Effector memory CD8-positive, alpha-beta T cell (primary cell): Measurements from ENCODE around the gene MMP25.
"Not testable (repeated sequence)": the region's sequence is repeated elsewhere in the genome, so short reads cannot be mapped to it uniquely, and the experiment has no call there.

Experiments used
- ATAC-seq: fragments of 150-1000 bp; cut with Tn5 transposase; replicated peaks from 2 replicates; pipeline ENCODE4 v1.10.0; 2021; ENCODE audit warnings: mild to moderate bottlenecking, moderate library complexity
- DNase-seq, 3 experiments: peaks; one replicate each; pipeline ENCODE4 v3.0.0; 2021
- H3K27ac Mint-ChIP-seq, 2 donors: one replicate each; pipeline ENCODE4 v1.8.0; 2022; ENCODE audit warnings: mild to moderate bottlenecking in 2 of 2, mixed read lengths in 2 of 2, moderate library complexity in 2 of 2
- H3K27me3 Mint-ChIP-seq, 2 donors: one replicate each; pipeline ENCODE4 v1.8.0; 2022; ENCODE audit warnings: mixed read lengths in 2 of 2
- H3K36me3 Mint-ChIP-seq: one replicate; pipeline ENCODE4 v1.8.0; 2022; ENCODE audit warnings: mild to moderate bottlenecking, moderate library complexity, mixed read lengths; ENCODE audit not compliant: insufficient read depth
- H3K4me1 Mint-ChIP-seq, 2 donors: one replicate each; pipeline ENCODE4 v1.8.0; 2022; ENCODE audit warnings: low read depth in 2 of 2, mixed read lengths in 2 of 2
- H3K4me3 Mint-ChIP-seq, 2 donors: one replicate each; pipeline ENCODE4 v1.8.0; 2022; ENCODE audit warnings: mild to moderate bottlenecking in 2 of 2, mixed read lengths in 2 of 2, moderate library complexity in 2 of 2
- H3K9me3 Mint-ChIP-seq, 2 donors: one replicate each; pipeline ENCODE4 v1.8.0; 2022; ENCODE audit warnings: mixed read lengths in 2 of 2

Gene MMP25

DNA sequence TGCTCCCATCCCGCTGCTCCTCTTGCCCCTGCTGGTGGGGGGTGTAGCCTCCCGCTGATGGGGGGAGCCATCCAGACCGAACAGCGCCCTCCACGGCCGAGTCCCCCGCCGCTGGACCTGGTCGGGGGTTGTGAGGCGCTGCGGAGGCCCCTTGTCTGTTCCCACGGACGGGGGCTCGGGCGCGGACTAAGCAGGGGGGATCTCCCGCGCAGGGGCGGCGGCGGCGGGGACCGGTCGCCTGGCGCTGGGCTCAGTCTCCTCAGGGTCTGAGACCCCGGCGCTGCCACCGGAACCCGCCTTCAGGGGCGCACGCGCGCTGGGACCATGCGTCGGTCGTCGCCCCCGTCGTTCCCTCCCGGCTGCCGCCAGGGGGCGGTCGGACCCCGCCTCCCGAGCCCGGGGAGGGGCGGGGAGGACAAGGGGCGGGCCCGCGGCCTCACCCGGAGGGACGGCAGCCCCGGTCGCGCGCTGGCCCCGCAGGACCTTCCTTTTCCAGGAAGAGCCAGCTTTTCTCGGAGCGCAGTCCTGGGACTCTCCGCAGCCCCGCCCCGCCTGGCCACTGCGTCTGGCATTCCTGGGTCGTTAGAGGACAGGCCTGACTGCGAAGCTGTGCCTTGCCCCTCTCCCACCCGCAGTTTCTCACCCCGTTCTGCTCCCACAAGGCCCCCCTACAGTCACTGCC is 12.8 kb downstream of the MMP25 start:
- Mint-ChIP-seq H3K36me3 (peaks cover 14% of the 10 kb centered on the region), H3K27me3 (no peaks in the 10 kb centered on the region), H3K4me3 (peak overlapping the region; percentile 91 to 92), H3K4me1 (peaks cover 52% of the 10 kb centered on the region in 2 donors), H3K9me3 (no peaks in the 10 kb centered on the region), H3K27ac (peak overlapping the region; percentile 94 to 96)
- ATAC-seq (peak; percentile 85), DNase-seq (peak; percentile 82 to 90 (median 89))

DNA sequence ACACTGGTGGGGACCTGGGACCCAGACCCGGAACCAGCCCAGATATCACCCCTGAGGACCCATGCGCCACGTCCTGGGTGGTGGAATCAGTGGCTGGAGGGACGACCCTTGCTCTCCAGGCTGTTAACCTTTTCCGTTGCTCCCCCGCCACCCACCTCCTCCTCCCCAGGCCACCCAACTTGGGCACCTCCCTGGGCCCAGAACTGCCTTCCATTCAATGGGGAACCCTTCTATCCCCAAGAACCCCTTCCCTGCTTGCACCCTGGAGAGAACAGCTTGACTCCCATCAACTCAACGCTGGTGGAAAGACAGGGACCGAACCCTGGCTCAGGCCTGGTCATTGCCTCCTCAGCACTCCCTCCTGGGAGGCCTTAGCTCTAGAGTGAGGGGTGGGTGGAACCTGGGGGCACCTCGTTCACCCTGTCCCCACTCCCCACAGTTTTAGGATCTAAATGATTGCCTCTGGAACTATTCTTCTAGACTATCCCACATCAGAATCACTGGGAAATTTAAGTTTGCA is 13.4 kb downstream of the MMP25 start:
- ATAC-seq (no peak), DNase-seq (no peak)
- H3K9me3 Mint-ChIP-seq: no peaks in the 10 kb centered on the region
- no peaks in the 10 kb centered on the region for H3K27me3 Mint-ChIP-seq
- peak overlapping the region; percentile 94 to 96 for H3K27ac Mint-ChIP-seq
- peaks cover 51 to 53% of the 10 kb centered on the region in 2 donors for H3K4me1 Mint-ChIP-seq
- H3K4me3 Mint-ChIP-seq: peak overlapping the region; percentile 91 to 92
- peaks cover 12% of the 10 kb centered on the region for H3K36me3 Mint-ChIP-seq

DNA sequence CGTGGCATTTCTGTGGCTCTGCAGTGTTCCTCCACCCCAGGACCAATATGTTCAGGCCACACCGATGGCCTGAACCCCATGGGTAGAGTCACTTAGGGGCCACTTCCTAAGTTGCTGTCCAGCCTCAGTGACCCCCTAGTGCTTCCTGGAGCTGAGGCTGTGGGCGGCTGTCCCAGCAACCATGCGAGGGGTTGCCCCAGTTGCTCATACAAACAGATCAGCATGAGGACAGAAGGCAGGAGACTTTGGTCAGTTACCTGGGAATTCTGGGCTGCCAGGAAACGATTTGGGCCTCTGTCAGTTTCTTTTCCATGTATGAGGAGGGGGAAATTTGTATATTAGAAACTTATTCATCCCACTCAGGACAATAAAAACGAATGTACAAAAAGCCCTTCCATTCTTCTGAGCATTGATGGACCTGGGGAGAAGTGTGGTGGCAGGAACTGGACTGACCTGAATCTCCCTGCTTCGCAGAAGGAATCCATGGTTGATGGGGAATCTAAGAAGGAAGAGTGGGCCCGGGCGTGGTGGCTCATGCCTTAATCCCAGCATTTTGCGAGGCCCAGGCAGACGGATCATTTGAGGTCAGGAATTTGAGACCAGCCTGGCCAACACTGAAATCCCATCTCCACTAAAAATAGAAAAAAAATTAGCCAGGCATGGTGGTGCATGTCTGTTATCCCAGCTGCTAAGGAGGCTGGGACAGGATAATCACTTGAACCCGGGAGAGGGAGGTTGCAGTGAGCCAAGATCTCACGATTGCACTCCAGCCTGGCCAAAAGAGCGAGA is 14.2 kb downstream of the MMP25 start:
- Mint-ChIP-seq H3K4me1 (peaks cover 47 to 49% of the 10 kb centered on the region in 2 donors), H3K4me3 (peak overlapping the region; percentile 91 to 92), H3K27me3 (no peaks in the 10 kb centered on the region), H3K27ac (peak overlapping the region; percentile 94 to 96), H3K36me3 (peaks cover 18% of the 10 kb centered on the region), H3K9me3 (no peaks in the 10 kb centered on the region)
- ATAC-seq: no peak
- DNase-seq: no peak

DNA sequence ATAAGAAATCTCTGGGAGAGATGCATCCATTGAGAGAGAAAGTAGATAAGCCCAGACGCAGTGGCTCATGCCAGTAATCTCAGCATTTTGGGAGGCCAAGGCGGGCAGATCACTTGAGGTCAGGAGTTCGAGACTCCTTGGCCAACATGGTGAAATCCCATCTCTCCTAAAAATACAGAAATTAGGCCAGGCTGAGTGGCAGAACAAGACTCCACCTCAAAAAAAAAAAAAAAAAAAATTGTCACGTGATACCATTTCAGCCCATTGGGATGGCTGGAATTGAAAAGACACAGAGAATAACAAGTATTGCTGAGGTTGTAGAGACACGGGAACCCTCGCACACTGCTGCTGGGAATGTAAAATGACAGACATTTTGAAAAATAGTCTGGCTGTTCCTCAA is 16.2 kb downstream of the MMP25 start:
- ATAC-seq (no peak), DNase-seq (no peak)
- Mint-ChIP-seq H3K27me3 (no peaks in the 10 kb centered on the region), H3K27ac (peak overlapping the region; percentile 98 to 99), H3K9me3 (no peaks in the 10 kb centered on the region), H3K4me3 (no peak overlapping the region), H3K36me3 (peaks cover 32% of the 10 kb centered on the region), H3K4me1 (peaks cover 36 to 40% of the 10 kb centered on the region in 2 donors)

DNA sequence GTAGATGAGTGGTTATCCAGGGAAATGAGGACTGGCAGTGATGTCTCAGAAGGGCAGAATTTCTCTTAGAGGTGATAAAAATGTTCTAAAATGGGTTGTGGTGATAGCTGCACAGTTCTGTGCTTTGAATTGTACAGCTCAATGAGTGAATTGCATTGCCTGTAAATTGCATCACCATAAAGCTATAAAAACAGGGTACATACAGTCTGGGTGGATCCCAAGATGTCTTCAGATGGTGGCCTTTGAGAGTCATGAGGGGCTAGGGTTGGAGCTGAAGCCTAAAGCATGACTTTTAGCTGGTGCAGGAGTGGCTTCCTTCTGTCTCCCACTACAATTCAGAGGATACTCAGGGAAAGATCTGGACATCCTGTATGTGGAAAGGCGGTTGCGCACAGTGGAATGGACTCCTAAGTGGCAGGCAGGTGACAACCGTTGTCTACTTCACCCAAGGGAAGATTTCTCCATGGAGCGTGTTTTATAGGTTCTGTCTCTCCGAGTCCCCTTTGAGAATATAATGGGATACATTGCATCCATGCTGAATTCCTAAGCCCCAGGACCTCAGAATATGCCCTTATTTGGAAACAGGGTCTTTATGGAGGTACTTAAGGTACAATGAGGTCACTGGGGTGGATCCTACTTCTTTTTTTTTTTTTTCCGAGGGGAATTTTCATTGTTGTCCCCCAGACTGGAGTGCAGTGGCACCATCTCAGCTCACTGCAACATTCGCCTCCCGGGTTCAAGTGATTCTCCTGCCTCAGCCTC is 17.4 kb downstream of the MMP25 start:
- Mint-ChIP-seq H3K9me3 (no peaks in the 10 kb centered on the region), H3K27ac (peak overlapping the region; percentile 98 to 99), H3K4me3 (peak overlapping the region; percentile 100), H3K27me3 (no peaks in the 10 kb centered on the region), H3K36me3 (peaks cover 41% of the 10 kb centered on the region), H3K4me1 (peaks cover 45 to 51% of the 10 kb centered on the region in 2 donors)
- no peak for ATAC-seq
- no peak for DNase-seq

DNA sequence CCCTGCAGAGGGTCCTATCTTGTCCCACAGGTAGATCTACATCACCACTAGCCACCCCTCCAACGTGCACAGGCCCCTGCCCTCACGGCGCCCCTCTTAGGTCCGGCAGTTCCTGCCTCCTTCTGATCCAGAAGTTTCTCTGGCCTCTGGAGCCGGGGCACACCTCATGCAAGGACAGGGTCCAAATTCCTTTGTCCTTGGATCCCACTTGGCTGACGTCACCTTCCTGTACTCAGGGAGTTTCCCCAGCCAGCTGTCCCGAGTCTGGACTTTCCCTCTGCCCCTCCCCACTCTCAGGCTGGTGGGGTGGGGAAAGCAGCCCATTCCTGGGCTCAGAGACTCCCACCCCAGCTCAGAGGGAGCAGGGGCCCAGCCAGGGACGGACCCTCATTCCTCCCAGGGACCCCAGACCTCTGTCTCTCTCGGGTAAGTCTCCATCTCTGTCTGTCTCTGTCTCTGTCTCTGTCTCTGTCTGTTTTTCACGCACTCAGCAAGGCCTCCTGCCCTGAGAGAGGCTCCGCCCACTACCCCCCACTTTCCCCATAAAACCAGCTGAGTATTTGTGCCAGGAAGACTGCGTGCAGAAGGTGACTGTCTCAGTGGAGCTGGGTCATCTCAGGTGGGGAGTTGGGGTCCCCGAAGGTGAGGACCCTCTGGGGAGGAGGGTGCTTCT is 18.8 kb downstream of the MMP25 start, which contains the start of gene IL32:
Gene IL32, plus strand, starts transcription at position 572 of the 673 bp plus-strand sequence. CDS start 172 bp downstream, outside the sequence.
- peaks cover 49 to 58% of the 10 kb centered on the region in 2 donors for H3K4me1 Mint-ChIP-seq
- no peaks in the 10 kb centered on the region for H3K9me3 Mint-ChIP-seq
- peak within 1 kb of the TSS; percentile 98 to 99 for H3K27ac Mint-ChIP-seq

DNA sequence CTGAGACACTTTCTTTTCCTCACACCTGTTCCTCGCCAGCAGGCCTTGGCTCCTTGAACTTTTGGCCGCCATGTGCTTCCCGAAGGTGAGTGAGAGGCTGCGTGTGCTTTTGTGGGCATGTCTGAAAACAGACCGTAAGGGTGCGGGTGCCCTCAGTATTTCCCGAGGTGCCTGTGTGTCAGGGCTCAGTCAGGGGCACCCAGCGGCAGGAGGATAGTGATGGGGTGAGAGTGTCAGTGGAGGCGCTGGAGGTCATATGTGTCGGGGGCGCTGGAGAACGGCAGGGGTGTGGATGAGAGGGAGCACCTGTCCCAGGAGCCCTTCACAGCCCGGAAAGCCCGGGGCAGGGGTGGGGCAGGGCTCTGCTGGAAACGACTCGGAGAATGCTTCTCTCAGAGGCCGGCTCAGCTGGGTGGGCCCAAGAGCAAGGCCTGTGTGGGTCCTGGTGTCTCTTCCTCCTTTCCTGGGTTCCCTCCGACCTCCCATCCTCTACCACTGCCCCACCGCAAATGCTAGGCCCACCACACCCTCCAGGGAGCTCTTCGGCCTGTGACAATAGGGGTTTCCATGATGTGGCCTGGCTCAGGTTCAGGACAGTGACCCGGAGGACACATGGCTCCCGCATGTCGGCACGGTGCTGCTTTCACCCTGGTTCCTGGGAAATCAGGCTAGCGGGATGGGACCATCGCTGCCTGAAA is 19.5 kb downstream of the MMP25 start:
- H3K36me3 Mint-ChIP-seq: peaks cover 56% of the 10 kb centered on the region
- no peak for DNase-seq

More for the DNA sequence above, 18.8 kb downstream of the MMP25 start, which contains the start of gene IL32:
- Mint-ChIP-seq H3K4me3 (peak within 1 kb of the TSS; percentile 100), H3K36me3 (peaks cover 50% of the 10 kb centered on the region), H3K27me3 (no peaks in the 10 kb centered on the region)
- DNase-seq (peak; percentile 50 to 57 (median 51)), ATAC-seq (peak; percentile 65)

DNA sequence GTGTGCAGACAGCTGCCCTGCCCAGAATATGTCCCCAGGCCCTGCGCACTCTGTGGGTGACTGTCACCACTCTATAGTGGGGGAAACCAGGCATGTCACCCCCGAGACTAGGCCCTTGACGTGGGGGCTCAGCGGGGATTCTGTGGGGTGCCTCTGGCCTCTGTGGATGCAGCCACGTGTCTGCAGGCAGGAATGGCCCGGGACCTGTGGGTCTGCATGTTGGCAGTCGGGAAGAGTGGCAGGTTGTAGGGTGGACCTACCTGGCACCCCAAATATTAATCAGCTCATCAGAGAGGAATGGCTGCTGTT is 20.0 kb downstream of the MMP25 start:
- peaks cover 56 to 62% of the 10 kb centered on the region in 2 donors for H3K4me1 Mint-ChIP-seq
- peak overlapping the region; percentile 98 to 99 for H3K27ac Mint-ChIP-seq
- peaks cover 60% of the 10 kb centered on the region for H3K36me3 Mint-ChIP-seq
- no peaks in the 10 kb centered on the region for H3K9me3 Mint-ChIP-seq
- no peaks in the 10 kb centered on the region for H3K27me3 Mint-ChIP-seq
- peak overlapping the region; percentile 100 for H3K4me3 Mint-ChIP-seq
- DNase-seq (no peak), ATAC-seq (no peak)

More for the DNA sequence above, 19.5 kb downstream of the MMP25 start:
- Mint-ChIP-seq H3K4me1 (peaks cover 51 to 57% of the 10 kb centered on the region in 2 donors), H3K27me3 (no peaks in the 10 kb centered on the region), H3K27ac (peak overlapping the region; percentile 98 to 99), H3K9me3 (no peaks in the 10 kb centered on the region), H3K4me3 (peak overlapping the region; percentile 100)
- ATAC-seq: peak; percentile 38

DNA sequence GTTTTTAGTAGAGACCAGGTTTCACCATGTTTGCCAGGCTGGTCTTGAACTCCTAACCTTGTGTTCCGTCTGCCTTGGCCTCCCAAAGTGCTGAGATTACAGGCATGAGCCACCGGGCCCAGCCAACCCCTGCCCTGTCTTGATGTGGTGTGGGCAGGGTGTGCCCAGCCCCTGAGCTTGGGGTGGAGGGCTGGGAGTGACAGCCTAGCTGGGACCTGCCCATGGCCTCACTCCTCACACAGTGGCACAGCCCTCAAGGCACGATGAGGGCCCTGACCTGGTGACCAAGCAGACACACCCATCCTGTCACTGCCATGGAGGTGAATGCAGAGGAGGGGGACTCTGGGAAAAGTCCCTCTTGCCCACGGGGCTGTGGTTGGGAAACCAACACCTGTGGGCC is 22.1 kb downstream of the MMP25 start:
- Mint-ChIP-seq H3K27me3 (no peaks in the 10 kb centered on the region), H3K4me1 (peaks cover 65 to 71% of the 10 kb centered on the region in 2 donors), H3K27ac (peak overlapping the region; percentile 98 to 99), H3K9me3 (no peaks in the 10 kb centered on the region), H3K36me3 (peaks cover 68% of the 10 kb centered on the region), H3K4me3 (peak overlapping the region; percentile 100)
- ATAC-seq: no peak
- DNase-seq: no peak

DNA sequence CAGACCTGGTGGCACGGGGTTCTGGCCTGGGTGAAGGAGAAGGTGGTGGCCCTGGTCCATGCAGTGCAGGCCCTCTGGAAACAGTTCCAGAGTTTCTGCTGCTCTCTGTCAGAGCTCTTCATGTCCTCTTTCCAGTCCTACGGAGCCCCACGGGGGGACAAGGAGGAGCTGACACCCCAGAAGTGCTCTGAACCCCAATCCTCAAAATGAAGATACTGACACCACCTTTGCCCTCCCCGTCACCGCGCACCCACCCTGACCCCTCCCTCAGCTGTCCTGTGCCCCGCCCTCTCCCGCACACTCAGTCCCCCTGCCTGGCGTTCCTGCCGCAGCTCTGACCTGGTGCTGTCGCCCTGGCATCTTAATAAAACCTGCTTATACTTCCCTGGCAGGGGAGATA is 22.8 kb downstream of the MMP25 start:
- H3K4me1 Mint-ChIP-seq: peaks cover 67 to 73% of the 10 kb centered on the region in 2 donors
- H3K36me3 Mint-ChIP-seq: peaks cover 74% of the 10 kb centered on the region
- H3K27ac Mint-ChIP-seq: peak overlapping the region in 1 of 2 donors; percentile 98

DNA sequence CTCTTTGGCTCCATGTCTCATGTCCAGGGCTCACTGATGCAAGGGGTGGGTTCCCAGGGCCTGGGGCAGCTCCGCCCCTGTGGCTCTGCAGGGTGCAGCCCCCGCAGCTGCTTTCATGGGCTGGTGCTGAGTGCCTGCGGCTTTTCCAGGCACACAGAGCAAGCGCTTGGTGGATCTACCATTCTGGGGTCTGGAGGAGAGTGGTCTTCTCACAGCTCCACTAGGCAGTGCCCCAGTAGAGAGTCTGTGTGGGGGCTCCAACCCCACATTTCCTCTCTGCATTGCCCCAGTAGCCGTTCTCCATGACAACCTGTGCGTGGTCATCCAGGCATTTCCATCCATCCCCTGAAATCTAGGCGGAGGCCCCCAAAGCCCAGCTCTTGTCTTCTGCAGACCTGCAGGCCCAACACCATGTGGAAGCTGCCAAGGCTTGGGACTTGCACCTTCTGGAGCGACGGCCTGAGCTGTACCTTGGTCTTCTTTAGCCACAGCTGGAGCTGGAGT is 24.3 kb downstream of the MMP25 start:
- ATAC-seq: no peak
- Mint-ChIP-seq H3K27ac (peak overlapping the region; percentile 84 to 98), H3K36me3 (peaks cover 77% of the 10 kb centered on the region), H3K9me3 (no peaks in the 10 kb centered on the region), H3K4me1 (peaks cover 72 to 78% of the 10 kb centered on the region in 2 donors), H3K4me3 (peak overlapping the region; percentile 100), H3K27me3 (no peaks in the 10 kb centered on the region)
- no peak for DNase-seq

More for the DNA sequence above, 22.8 kb downstream of the MMP25 start:
- DNase-seq, ATAC-seq, H3K9me3 Mint-ChIP-seq, H3K27me3 Mint-ChIP-seq: not testable (repeated sequence)
- peak overlapping the region; percentile 100 for H3K4me3 Mint-ChIP-seq

DNA sequence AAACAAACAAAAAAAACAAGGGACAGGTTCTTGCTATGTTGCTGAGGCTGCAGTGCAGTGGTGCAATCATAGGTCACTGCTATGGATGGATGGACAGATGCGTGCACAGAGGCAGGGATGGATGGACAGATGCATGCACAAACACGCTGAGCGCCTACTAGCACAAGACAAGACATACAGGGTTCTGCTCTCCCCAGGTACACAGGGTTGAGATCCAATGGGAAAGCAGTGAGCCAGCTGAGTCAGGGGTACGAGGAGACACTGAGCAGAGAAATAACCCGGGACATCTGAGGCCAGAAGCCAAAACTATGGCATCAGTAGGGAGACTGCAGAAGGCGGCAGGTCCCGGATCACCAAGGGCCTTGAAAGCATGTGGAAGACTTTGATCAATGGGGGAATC is 25.3 kb downstream of the MMP25 start:
- Mint-ChIP-seq H3K27me3 (no peaks in the 10 kb centered on the region), H3K4me3 (peak overlapping the region; percentile 61 to 100), H3K4me1 (peaks cover 80 to 86% of the 10 kb centered on the region in 2 donors), H3K36me3 (peaks cover 67% of the 10 kb centered on the region), H3K9me3 (no peaks in the 10 kb centered on the region), H3K27ac (peak overlapping the region in 1 of 2 donors; percentile 88)
- DNase-seq (no peak), ATAC-seq (no peak)
